Astrocyte (in vitro differentiated cells and primary cell): ENCODE data around the gene SLC25A29. TPM values are rescaled to one million over a fixed set of nuclear protein-coding genes. Genes with fewer than 3 reads are reported as not detected.
A peak's percentile ranks its signal among the peaks of the same experiment; 100 is the strongest.

Source experiments
- DNase-seq: peaks from one replicate; pipeline ENCODE4 v3.0.0-alpha.2; 2010; ENCODE audit warnings: low read depth
- FAIRE-seq: peaks from 2 replicates; lab custom pipeline; 2011; peaks lifted over from hg19 to GRCh38; lab: Jason Lieb, UNC
- H2AFZ ChIP-seq: 2 replicates; pipeline ENCODE4 v1.6.0; 2012; ENCODE audit warnings: low read depth, low read length, inconsistent platforms
- H3K27ac ChIP-seq: 2 replicates; pipeline ENCODE4 v1.5.1; 2011; ENCODE audit warnings: low read depth, low read length, inconsistent platforms
- H3K27me3 ChIP-seq: 2 replicates; pipeline ENCODE4 v1.6.0; 2011; ENCODE audit warnings: low read length, inconsistent platforms; ENCODE audit not compliant: insufficient read depth
- H3K36me3 ChIP-seq: 2 replicates; pipeline ENCODE4 v1.5.1; 2011; ENCODE audit warnings: low read length, inconsistent platforms; ENCODE audit not compliant: insufficient read depth
- H3K4me1 ChIP-seq: 2 replicates; pipeline ENCODE4 v1.5.1; 2011; ENCODE audit warnings: low read length, inconsistent platforms; ENCODE audit not compliant: insufficient read depth
- H3K4me2 ChIP-seq: 2 replicates; pipeline ENCODE4 v1.6.0; 2012; ENCODE audit warnings: low read length, inconsistent platforms
- H3K4me3 ChIP-seq: 2 replicates; pipeline ENCODE4 v1.5.1; 2011; ENCODE audit warnings: low read depth, mild to moderate bottlenecking, low read length, inconsistent platforms; ENCODE audit not compliant: insufficient read depth
- H3K79me2 ChIP-seq: 2 replicates; pipeline ENCODE4 v1.6.0; 2012; ENCODE audit warnings: mild to moderate bottlenecking, low read length, inconsistent platforms; ENCODE audit not compliant: insufficient read depth
- H3K9ac ChIP-seq: 2 replicates; pipeline ENCODE4 v1.6.0; 2012; ENCODE audit warnings: mild to moderate bottlenecking, low read length, inconsistent platforms
- H3K9me3 ChIP-seq: 2 replicates; pipeline ENCODE4 v1.5.1; 2012; ENCODE audit warnings: low read depth, mild to moderate bottlenecking, low read length, inconsistent platforms; ENCODE audit not compliant: insufficient read depth
- H4K20me1 ChIP-seq: 2 replicates; pipeline ENCODE4 v1.6.0; 2012; ENCODE audit warnings: low read length, inconsistent platforms; ENCODE audit not compliant: insufficient read depth
- H3K27ac Mint-ChIP-seq: one replicate; pipeline ENCODE4 v1.8.0; 2021; ENCODE audit warnings: mild to moderate bottlenecking, mixed read lengths; ENCODE audit not compliant: unreplicated experiment
- H3K27me3 Mint-ChIP-seq: one replicate; pipeline ENCODE4 v1.8.0; 2021; ENCODE audit warnings: low read depth, mixed read lengths; ENCODE audit not compliant: unreplicated experiment
- H3K36me3 Mint-ChIP-seq: one replicate; pipeline ENCODE4 v1.8.0; 2021; ENCODE audit warnings: low read depth, mixed read lengths; ENCODE audit not compliant: unreplicated experiment
- H3K4me1 Mint-ChIP-seq: one replicate; pipeline ENCODE4 v1.8.0; 2021; ENCODE audit warnings: low read depth, mixed read lengths; ENCODE audit not compliant: unreplicated experiment
- H3K4me3 Mint-ChIP-seq: one replicate; pipeline ENCODE4 v1.8.0; 2021; ENCODE audit warnings: mild to moderate bottlenecking, moderate library complexity, mixed read lengths; ENCODE audit not compliant: unreplicated experiment
- H3K9me3 Mint-ChIP-seq: one replicate; pipeline ENCODE4 v1.8.0; 2021; ENCODE audit warnings: mild to moderate bottlenecking, mixed read lengths; ENCODE audit not compliant: unreplicated experiment
- EZH2 ChIP-seq: IDR thresholded peaks from 2 replicates; pipeline ENCODE4 v1.6.1; 2012; ENCODE audit warnings: mild to moderate bottlenecking, low read length, inconsistent platforms; ENCODE audit not compliant: insufficient read depth
- total RNA-seq: library from RNA; stranded (reverse); gene quantifications from 2 replicates; pipeline ENCODE4 v1.2.1, GENCODE V29; 2021
- TF ChIP-seq, protein P1 (sequence below): IDR thresholded peaks from 2 replicates; pipeline ENCODE4 v1.5.1; 2011; ENCODE audit warnings: low read depth, mild to moderate bottlenecking, inconsistent platforms, low read length, moderate library complexity; ENCODE audit not compliant: insufficient read depth

The SLC25A29 gene
- total RNA-seq, 1 donor from 2014 or later, result 30.2 TPM

DNA sequence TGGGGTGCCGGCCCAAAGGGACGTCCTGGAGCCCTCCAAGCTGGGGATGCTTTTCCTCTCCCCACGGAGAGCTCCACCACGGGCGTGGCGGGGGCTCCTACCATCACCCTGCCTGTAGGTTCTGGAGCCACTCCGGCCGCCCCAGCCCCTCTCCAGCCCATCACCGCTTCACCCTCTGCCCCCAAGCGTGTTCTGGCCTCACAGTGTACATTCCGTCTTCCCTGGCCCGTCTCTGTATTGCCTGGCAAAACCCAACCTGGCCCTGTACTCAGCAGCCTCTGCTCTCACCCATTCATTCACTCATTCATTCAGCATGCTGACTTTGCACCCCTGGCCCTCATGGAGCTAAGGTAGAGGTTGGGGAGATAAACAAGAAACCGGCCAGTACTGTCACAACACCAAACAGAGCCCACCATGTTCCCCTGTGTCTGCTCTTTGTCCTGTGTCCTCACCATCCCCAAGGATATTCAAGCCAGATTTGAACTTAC, 20.3 kb downstream of the SLC25A29 start:
- peaks cover 19% of the 10 kb centered on the region for H3K79me2 ChIP-seq
- no peaks in the 10 kb centered on the region for H3K4me1 ChIP-seq
- H3K36me3 ChIP-seq, result no peaks in the 10 kb centered on the region
- H2AFZ ChIP-seq, result no peak overlapping the region
- FAIRE-seq (no peak), DNase-seq (no peak)
- TF ChIP-seq EZH2, result no peak
- TF ChIP-seq, protein P1, sequence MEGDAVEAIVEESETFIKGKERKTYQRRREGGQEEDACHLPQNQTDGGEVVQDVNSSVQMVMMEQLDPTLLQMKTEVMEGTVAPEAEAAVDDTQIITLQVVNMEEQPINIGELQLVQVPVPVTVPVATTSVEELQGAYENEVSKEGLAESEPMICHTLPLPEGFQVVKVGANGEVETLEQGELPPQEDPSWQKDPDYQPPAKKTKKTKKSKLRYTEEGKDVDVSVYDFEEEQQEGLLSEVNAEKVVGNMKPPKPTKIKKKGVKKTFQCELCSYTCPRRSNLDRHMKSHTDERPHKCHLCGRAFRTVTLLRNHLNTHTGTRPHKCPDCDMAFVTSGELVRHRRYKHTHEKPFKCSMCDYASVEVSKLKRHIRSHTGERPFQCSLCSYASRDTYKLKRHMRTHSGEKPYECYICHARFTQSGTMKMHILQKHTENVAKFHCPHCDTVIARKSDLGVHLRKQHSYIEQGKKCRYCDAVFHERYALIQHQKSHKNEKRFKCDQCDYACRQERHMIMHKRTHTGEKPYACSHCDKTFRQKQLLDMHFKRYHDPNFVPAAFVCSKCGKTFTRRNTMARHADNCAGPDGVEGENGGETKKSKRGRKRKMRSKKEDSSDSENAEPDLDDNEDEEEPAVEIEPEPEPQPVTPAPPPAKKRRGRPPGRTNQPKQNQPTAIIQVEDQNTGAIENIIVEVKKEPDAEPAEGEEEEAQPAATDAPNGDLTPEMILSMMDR, result no peak
- no peak overlapping the region for H3K4me3 ChIP-seq
- H4K20me1 ChIP-seq, result peaks cover 44% of the 10 kb centered on the region
- peak overlapping the region; percentile 94 for H3K4me2 ChIP-seq
- H3K4me1 Mint-ChIP-seq, result peaks cover 23% of the 10 kb centered on the region
- no peaks in the 10 kb centered on the region for H3K9me3 ChIP-seq
- peak overlapping the region; percentile 81 for H3K4me3 Mint-ChIP-seq
- no peaks in the 10 kb centered on the region for H3K27me3 ChIP-seq
- peaks cover 6% of the 10 kb centered on the region for H3K36me3 Mint-ChIP-seq
- no peak overlapping the region for H3K27ac ChIP-seq
- peak overlapping the region; percentile 84 for H3K27ac Mint-ChIP-seq
- H3K27me3 Mint-ChIP-seq, result no peaks in the 10 kb centered on the region
- peak overlapping the region; percentile 88 for H3K9ac ChIP-seq
- no peaks in the 10 kb centered on the region for H3K9me3 Mint-ChIP-seq

DNA sequence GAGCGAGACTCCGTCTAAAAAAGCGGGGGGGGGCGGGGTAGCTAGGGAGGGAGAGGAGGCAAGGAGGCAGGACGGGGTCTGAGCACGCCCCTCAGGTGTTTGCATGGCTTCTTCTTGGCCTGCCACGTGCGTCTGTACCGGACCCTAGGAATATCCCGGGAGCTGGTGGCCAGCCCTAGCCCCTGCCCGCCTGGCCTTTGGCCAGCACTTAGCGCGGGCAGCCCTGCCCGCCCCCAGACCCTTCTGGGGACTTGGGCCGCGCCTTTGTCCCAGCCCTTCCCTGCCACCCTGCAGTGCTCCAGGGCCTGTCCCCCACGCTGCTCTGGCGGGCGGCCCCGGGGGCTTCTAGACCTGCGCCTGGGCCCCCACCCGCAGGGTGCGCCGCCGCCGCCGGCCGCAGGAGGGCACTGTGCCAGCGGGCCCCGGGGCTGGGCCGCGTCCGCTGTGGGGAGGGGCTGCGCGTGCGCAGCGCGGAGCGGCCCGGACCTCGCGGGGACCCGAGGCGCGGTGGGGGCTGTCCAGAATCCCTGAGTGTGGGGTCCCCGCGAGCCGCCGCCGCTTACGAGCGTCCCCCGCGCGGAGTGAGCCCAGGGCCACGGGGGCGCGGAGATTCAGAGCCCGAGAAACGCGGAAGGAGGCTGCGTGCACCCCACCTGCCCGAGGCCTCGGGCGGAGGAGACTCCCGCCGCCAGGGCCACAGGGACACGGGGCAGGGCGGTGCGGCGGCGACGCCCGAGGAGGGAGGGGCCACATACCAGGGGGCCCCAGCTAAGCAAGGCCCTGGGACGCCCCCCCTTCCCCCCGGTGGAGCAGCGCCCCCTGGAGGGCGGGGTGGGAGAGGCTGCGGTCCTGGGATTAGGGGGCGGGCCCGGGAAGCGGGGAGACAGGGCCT, 21.0 kb downstream of the SLC25A29 start:
- Histone ChIP-seq H3K79me2 (peaks cover 24% of the 10 kb centered on the region), H3K4me3 (peak overlapping the region; percentile 64), H3K27me3 (no peaks in the 10 kb centered on the region), H3K4me2 (peak overlapping the region; percentile 94), H3K36me3 (no peaks in the 10 kb centered on the region), H3K9ac (peak overlapping the region; percentile 88), H3K27ac (peak overlapping the region; percentile 68), H2AFZ (peak overlapping the region; percentile 75), H3K9me3 (no peaks in the 10 kb centered on the region), H4K20me1 (peaks cover 43% of the 10 kb centered on the region), H3K4me1 (no peaks in the 10 kb centered on the region)
- FAIRE-seq (no peak), DNase-seq (no peak)
- TF ChIP-seq, protein P1, result peak; percentile 15
- no peak for TF ChIP-seq EZH2
- Mint-ChIP-seq H3K4me3 (no peak overlapping the region), H3K27ac (no peak overlapping the region), H3K36me3 (peaks cover 6% of the 10 kb centered on the region), H3K27me3 (no peaks in the 10 kb centered on the region), H3K9me3 (no peaks in the 10 kb centered on the region), H3K4me1 (peaks cover 28% of the 10 kb centered on the region)
